Subcutaneous abdominal adipose tissue (tissue), 5 donors: ENCODE results near the gene SEPTIN3.

Experiments used
- H3K27ac ChIP-seq: one replicate; pipeline ENCODE4 v1.7.0; 2013; ENCODE audit warnings: low read depth, mild to moderate bottlenecking, inconsistent platforms, low read length, moderate library complexity
- H3K27me3 ChIP-seq, 5 donors: one replicate each; pipeline ENCODE4 v1.7.0; 2013; ENCODE audit warnings: low read length in 5 of 5, inconsistent platforms in 1 of 5; ENCODE audit not compliant: control insufficient read depth in 5 of 5, insufficient read depth in 4 of 5
- H3K36me3 ChIP-seq, 5 donors: one replicate each; pipeline ENCODE4 v1.7.0; 2013; ENCODE audit warnings: low read length in 5 of 5; ENCODE audit not compliant: control insufficient read depth in 5 of 5, insufficient read depth in 5 of 5
- H3K4me1 ChIP-seq, 5 donors: one replicate each; pipeline ENCODE4 v1.7.0; 2013; ENCODE audit warnings: low read length in 5 of 5, mild to moderate bottlenecking in 3 of 5, moderate library complexity in 1 of 5; ENCODE audit not compliant: control insufficient read depth in 5 of 5, insufficient read depth in 5 of 5
- H3K4me3 ChIP-seq, 5 donors: one replicate each; pipeline ENCODE4 v1.7.0; 2013; ENCODE audit warnings: low read length in 5 of 5, low read depth in 1 of 5
- H3K9ac ChIP-seq, 5 donors: one replicate each; pipeline ENCODE4 v1.7.0; 2013; ENCODE audit warnings: low read length in 5 of 5, mild to moderate bottlenecking in 4 of 5, moderate library complexity in 3 of 5
- H3K9me3 ChIP-seq, 5 donors: one replicate each; pipeline ENCODE4 v1.7.0; 2013; ENCODE audit warnings: low read length in 5 of 5; ENCODE audit not compliant: control insufficient read depth in 5 of 5
- donor health status: healthy.
- donor health status: healthy.
- donor health status: healthy.
- donor health status: healthy.
- donor health status: healthy.

The SEPTIN3 gene

DNA sequence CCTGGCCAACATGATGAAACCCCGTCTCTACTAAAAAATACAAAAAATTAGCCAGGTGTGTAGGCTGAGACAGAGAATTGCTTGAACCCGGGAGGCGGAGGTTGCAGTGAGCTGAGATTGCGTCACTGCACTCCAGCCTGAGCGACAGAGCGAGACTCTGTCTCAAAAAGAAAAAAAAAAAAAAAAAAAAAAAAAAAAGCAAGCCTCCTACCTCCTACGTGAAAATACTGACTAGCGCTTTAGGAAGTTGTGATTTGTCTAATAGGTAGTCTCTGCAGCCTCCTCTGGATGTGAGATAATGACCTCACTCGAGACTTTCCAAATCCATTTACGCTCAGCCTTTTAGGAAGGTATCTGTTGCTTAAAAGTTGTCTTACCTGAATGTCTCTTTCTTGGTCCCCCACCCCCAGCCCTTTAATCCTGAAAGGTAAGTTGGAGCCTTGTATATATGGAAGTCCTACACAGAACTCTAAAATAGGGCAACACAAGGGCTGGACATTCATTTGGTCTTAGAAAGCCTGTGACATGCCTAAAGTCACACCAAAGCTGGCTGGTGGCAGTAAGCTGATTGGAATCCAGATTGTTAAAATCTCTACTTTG is 5.5 kb downstream of the SEPTIN3 start:
- H3K27me3 ChIP-seq: peaks cover 28 to 66% (median 54%) of the 10 kb centered on the region in 5 donors
- no peak overlapping the region for H3K9ac ChIP-seq
- H3K9me3 ChIP-seq: no peaks in the 10 kb centered on the region
- H3K4me1 ChIP-seq: peaks cover 0 to 12% (median 10%) of the 10 kb centered on the region in 5 donors
- no peaks in the 10 kb centered on the region for H3K36me3 ChIP-seq
- no peak overlapping the region for H3K4me3 ChIP-seq
- no peak overlapping the region for H3K27ac ChIP-seq

DNA sequence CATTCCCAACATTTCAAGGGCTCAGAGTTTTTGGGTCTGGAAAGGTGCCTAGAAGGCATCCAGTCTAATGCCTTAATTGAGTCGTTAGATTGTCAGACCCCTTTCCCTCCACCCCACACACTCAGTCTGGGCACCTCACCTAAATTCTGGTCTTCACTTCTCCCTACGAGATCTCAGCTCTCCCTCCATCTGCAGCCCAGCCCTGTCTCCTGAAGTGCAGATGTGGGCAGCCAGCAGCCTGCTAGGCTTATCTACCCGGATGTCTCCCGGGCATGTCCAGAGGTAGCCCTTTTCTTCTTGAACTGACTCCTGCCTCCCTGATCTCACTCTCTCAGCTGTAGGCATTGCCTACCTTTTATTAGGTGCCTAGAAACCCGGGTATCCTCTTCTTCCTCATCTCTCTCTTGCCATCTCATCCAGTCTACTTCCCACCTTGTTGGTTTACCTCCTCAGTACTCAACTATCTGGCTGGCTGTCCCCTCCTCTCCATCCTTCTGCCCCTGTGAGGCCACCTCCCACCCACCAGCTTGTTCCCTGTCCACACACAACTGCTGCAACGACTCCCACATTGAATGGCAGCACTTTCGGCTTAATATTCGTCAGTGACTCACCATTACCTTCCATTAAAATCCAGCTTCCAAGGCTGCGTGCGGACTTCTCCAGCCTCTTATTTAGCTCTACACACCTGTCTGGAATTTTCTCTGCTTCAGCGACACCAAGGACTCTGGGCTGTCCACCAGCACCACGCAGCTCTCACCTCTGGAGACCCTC is 6.2 kb downstream of the SEPTIN3 start:
- H3K27ac ChIP-seq: no peak overlapping the region
- no peaks in the 10 kb centered on the region for H3K9me3 ChIP-seq
- no peaks in the 10 kb centered on the region for H3K36me3 ChIP-seq
- H3K27me3 ChIP-seq: peaks cover 28 to 59% (median 50%) of the 10 kb centered on the region in 5 donors
- H3K9ac ChIP-seq: no peak overlapping the region
- H3K4me1 ChIP-seq: peaks cover 0 to 12% (median 10%) of the 10 kb centered on the region in 5 donors
- no peak overlapping the region for H3K4me3 ChIP-seq

DNA sequence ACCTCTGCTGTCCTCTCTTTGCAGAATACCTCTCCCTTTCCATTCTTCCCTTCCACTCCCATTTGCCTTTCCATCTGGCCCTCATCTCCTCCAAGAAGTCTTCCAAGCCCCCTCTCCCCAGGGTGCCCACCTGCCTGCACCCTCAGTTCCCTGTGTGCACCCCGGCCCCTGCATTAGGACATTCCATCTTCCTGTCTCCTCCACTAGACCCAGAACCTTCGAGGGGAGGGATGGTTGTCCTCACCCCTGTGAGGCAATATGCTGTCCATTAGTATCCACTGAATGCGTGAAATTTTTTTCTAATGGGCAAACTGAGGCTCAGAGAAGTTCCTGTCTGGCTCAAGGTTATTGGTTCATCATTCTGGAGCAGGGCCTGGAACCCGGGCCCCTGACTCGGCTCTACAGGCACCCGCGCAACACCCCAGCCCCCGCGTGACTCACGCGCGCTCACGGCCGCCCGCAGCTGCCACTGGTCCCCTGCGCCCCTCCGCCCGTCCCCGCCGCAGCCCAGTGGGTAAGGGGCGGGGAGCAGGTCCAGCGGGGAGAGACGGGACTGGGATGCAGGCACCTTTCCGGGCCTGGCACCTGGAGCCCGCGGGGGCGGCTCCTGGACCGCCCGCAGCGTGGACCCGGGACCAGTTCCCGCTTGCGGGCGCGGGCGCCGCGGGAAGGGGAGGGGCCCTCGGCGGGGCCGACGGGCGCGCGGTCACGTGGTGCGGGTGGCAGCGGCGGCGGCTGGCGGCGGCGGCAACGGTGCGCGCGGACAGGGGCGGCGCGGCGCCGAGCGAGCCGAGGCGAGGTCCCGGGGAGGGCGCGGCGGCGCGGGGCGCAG is 7.0 kb downstream of the SEPTIN3 start:
- Histone ChIP-seq H3K4me3 (peak overlapping the region in 3 of 5 donors; percentile 38 to 59 (median 57)), H3K4me1 (peaks cover 0 to 12% (median 10%) of the 10 kb centered on the region in 5 donors), H3K27ac (no peak overlapping the region), H3K27me3 (peaks cover 28 to 51% (median 42%) of the 10 kb centered on the region in 5 donors), H3K9ac (no peak overlapping the region), H3K36me3 (no peaks in the 10 kb centered on the region), H3K9me3 (no peaks in the 10 kb centered on the region)

DNA sequence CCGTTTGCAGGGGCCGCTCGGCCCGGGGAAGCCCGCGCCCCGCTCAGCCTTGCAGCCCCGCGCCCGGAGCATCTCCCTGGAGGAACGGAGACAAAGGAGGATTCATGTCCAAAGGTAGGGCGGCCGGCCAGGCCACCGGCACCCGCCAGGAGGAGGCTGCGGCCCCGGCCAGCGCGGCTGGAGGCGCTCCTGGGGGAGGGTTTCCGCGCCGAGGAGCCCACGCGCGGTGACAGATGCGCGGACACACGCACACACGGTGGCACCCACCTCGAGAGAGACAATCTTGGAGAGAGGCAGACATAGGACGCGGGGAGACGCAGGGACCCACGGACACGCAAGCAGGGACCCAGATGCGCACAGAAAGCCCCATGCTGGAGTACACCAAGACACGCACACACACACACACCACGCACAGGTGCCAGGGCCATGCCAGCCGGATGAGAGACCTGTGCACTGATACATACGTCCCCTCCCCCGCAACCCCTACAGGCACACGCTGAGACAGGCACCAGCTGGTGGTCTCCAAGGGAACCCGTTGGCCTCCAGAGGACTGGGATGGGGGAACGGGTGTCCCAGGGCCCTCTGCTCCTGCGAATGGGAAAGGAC is 7.8 kb downstream of the SEPTIN3 start:
- peaks cover 28 to 44% (median 35%) of the 10 kb centered on the region in 5 donors for H3K27me3 ChIP-seq
- H3K36me3 ChIP-seq: no peaks in the 10 kb centered on the region
- H3K4me1 ChIP-seq: peaks cover 0 to 12% (median 10%) of the 10 kb centered on the region in 5 donors
- peak overlapping the region in 1 of 5 donors; percentile 14 for H3K9ac ChIP-seq
- no peaks in the 10 kb centered on the region for H3K9me3 ChIP-seq
- peak overlapping the region in 4 of 5 donors; percentile 27 to 61 (median 42) for H3K4me3 ChIP-seq
- H3K27ac ChIP-seq: no peak overlapping the region

DNA sequence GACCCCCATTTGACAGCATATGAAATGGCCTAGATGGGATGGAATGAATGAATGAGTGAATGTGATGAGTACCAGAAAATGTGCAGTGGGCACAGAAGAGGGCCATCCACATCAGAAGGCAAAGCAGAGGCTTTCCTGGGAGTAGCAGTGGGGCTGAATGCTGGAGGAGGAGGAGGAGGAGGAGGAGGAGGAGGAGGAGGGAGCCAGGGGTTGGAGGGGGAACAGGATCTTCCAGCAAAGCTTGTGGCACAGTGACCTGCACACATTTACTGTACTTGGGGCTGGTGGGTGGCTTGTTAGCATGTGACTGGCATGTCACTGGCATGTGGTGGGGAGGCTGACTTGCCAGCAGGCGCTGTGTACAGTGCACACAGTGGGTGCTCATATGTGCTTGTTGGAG is 9.5 kb downstream of the SEPTIN3 start:
- Histone ChIP-seq H3K27me3 (peaks cover 18 to 35% (median 25%) of the 10 kb centered on the region in 5 donors), H3K4me1 (peaks cover 0 to 19% (median 16%) of the 10 kb centered on the region in 5 donors), H3K9ac (no peak overlapping the region), H3K4me3 (no peak overlapping the region), H3K36me3 (no peaks in the 10 kb centered on the region), H3K9me3 (no peaks in the 10 kb centered on the region), H3K27ac (no peak overlapping the region)

DNA sequence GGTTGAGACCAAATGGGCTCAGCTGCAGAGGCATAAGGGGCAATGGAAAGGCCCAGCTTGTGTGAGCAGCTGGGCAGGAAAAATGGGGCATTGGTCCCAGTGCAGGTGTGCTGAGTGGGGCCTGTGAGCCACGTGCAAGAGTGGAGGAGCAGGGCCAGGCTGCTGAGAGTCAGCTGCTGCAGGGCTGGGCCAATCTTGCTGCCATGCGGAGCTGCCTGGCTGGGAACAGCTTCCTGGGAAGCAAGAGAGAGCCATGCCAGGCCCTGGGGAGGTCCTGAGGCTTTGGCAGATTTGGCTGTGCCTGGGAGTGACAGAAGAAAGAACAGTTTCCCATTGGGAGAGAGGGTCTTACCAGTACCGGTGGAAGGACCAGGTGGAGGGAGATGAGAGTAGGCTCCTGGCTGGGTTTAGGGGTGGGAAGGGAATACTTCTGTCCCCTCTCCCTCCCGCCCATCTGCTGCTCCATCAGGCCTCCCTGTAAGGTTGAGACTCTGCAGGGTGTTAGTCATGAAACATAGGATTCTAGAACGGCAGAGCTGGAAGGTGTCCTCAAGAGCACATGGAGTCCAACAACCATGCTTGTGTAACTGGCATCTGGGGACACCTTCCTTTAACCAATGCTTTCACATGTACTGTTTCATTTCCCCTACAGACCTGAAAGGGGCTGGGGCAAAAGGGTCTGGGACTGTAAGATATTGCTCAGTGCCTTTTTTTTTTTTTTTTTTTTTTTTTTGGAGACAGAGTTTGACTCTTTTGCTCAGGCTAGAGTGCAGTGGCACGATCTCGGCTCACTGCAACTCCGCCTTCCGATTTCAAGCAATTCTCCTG is 10.4 kb downstream of the SEPTIN3 start:
- Histone ChIP-seq H3K9me3 (no peaks in the 10 kb centered on the region), H3K4me3 (no peak overlapping the region), H3K27me3 (peaks cover 18 to 30% (median 25%) of the 10 kb centered on the region in 5 donors), H3K9ac (no peak overlapping the region), H3K27ac (no peak overlapping the region), H3K4me1 (peaks cover 0 to 22% (median 19%) of the 10 kb centered on the region in 5 donors), H3K36me3 (no peaks in the 10 kb centered on the region)

DNA sequence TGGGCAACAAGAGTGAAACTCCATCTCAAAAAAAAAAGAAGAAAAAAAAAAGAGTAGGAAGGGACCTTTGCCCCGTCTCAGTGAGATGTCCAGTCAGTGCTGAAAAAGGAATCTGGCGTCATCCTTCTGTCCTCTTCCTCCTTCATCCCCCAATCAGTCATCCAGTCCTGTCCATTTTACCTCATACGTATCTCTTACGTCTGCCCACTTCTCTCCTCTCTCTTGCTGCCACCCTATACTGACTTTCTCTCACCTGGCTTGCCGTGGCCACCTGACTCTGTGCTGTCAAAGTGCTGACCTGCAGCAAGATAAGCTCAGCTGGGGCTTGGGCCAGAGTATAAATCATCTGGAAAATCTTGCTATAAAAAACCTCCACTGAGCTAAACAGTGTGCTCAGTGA is 13.6 kb downstream of the SEPTIN3 start:
- Histone ChIP-seq H3K27ac (no peak overlapping the region), H3K9ac (no peak overlapping the region), H3K27me3 (peaks cover 0 to 10% (median 4%) of the 10 kb centered on the region in 5 donors), H3K4me3 (no peak overlapping the region), H3K36me3 (no peaks in the 10 kb centered on the region), H3K9me3 (no peaks in the 10 kb centered on the region), H3K4me1 (peaks cover 0 to 12% (median 8%) of the 10 kb centered on the region in 5 donors)

DNA sequence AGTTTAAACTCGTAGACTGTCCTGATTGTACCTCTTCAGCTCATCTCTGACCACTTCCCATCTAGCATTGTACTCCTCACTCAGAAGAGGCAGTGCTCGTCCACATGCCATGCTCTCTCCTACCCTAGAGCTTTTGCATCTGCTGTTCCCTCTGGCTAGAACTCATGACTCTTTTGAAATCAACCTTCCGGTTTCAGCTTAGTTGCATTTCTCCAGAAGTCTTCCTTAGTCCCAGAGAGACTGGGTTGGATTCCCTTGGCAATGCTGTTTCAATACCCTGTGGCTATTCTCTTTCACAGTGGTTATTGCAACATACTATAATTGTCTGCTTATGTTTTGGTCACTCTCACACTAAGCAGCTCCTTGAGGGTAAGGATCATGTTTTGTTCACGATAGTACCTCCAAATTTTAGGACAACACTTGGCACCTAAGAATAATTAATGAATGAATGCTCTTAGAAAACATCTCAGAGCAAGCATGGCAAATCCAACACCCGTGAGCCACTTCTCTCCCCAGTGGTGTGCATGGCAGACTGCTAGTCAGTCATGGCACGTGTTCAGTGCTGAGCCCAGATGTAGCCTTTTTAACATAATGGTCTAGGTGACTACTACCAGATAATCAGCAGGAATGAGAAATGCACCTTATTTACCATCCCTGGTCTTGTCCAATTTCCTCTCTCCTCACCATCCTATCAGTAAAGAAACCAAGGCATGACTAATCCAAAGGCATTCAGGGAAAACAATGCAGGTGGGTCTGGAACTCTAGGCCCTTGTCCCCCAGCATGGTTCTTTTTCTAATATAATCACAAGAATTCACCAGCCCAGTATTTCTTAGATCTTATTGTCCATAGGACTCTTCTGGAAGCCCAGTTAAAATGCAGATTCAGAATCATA is 14.5 kb downstream of the SEPTIN3 start:
- H3K27me3 ChIP-seq: peaks cover 0 to 8% (median 0%) of the 10 kb centered on the region in 5 donors
- H3K9me3 ChIP-seq: no peaks in the 10 kb centered on the region
- no peak overlapping the region for H3K9ac ChIP-seq
- H3K36me3 ChIP-seq: no peaks in the 10 kb centered on the region
- H3K4me1 ChIP-seq: peaks cover 0 to 12% (median 8%) of the 10 kb centered on the region in 5 donors
- H3K27ac ChIP-seq: no peak overlapping the region
- H3K4me3 ChIP-seq: no peak overlapping the region
